H9 (cell line): Measurements from ENCODE around the gene KLHL3. TPM values are rescaled to one million over a fixed set of nuclear protein-coding genes. Genes with fewer than 3 reads are reported as not detected.

Source experiments
- DNase-seq: peaks from one replicate; pipeline ENCODE4 v3.0.0-alpha.2; 2017
- H2AFZ ChIP-seq: one replicate; pipeline ENCODE4 v1.6.1; 2013; ENCODE audit warnings: mild to moderate bottlenecking, low read length, control low read depth, moderate library complexity
- H2AK5ac ChIP-seq: 2 replicates; pipeline ENCODE4 v1.6.1; 2013; ENCODE audit warnings: low read length, control low read depth, mixed read lengths; ENCODE audit not compliant: insufficient read length
- H2BK120ac ChIP-seq: one replicate; pipeline ENCODE4 v1.6.1; 2013; ENCODE audit warnings: low read depth, mild to moderate bottlenecking, low read length, control low read depth, inconsistent platforms; ENCODE audit not compliant: poor library complexity, severe bottlenecking
- H2BK12ac ChIP-seq: 2 replicates; pipeline ENCODE4 v1.6.1; 2013; ENCODE audit warnings: low read length, control low read depth, mixed read lengths, low read depth; ENCODE audit not compliant: insufficient read length
- H2BK15ac ChIP-seq: 2 replicates; pipeline ENCODE4 v1.6.1; 2013; ENCODE audit warnings: low read depth, low read length, control low read depth
- H2BK20ac ChIP-seq: one replicate; pipeline ENCODE4 v1.6.1; 2013; ENCODE audit warnings: low read depth, mild to moderate bottlenecking, low read length, control low read depth, inconsistent platforms; ENCODE audit not compliant: poor library complexity, severe bottlenecking
- H2BK5ac ChIP-seq: 2 replicates; pipeline ENCODE4 v1.6.1; 2013; ENCODE audit warnings: low read length, control low read depth, mixed read lengths; ENCODE audit not compliant: insufficient read length
- H3K14ac ChIP-seq: 2 replicates; pipeline ENCODE4 v1.6.1; 2013; ENCODE audit warnings: low read length, control low read depth; ENCODE audit not compliant: insufficient read depth
- H3K18ac ChIP-seq: 2 replicates; pipeline ENCODE4 v1.6.1; 2013; ENCODE audit warnings: low read depth, mild to moderate bottlenecking, mixed read lengths, low read length, control low read depth; ENCODE audit not compliant: insufficient read length
- H3K23ac ChIP-seq: 2 replicates; pipeline ENCODE4 v1.6.1; 2013; ENCODE audit warnings: low read length, control low read depth, mixed read lengths, low read depth; ENCODE audit not compliant: insufficient read length
- H3K23me2 ChIP-seq: 2 replicates; pipeline ENCODE4 v1.6.1; 2013; ENCODE audit warnings: low read depth, mild to moderate bottlenecking, mixed read lengths, low read length, control low read depth; ENCODE audit not compliant: insufficient read length, poor library complexity, severe bottlenecking
- H3K27ac ChIP-seq: 2 replicates; pipeline ENCODE4 v1.5.1; 2013; ENCODE audit warnings: low read length, control low read depth, mixed read lengths, low read depth; ENCODE audit not compliant: insufficient read length
- H3K27me3 ChIP-seq: 2 replicates; pipeline ENCODE4 v1.6.1; 2013; ENCODE audit warnings: low read length, control low read depth, inconsistent platforms; ENCODE audit not compliant: insufficient read depth
- H3K4ac ChIP-seq: 2 replicates; pipeline ENCODE4 v1.6.1; 2013; ENCODE audit warnings: low read depth, mild to moderate bottlenecking, control low read depth, inconsistent platforms, low read length, moderate library complexity
- H3K4me1 ChIP-seq: 2 replicates; pipeline ENCODE4 v1.6.1; 2013; ENCODE audit warnings: low read length, control low read depth, inconsistent platforms; ENCODE audit not compliant: insufficient read depth
- H3K4me2 ChIP-seq: 2 replicates; pipeline ENCODE4 v1.6.1; 2013; ENCODE audit warnings: low read length, control low read depth, mixed read lengths; ENCODE audit not compliant: insufficient read length, insufficient read depth
- H3K56ac ChIP-seq: 2 replicates; pipeline ENCODE4 v1.6.1; 2013; ENCODE audit warnings: low read depth, mild to moderate bottlenecking, mixed read lengths, low read length, control low read depth; ENCODE audit not compliant: insufficient read length
- H3K79me1 ChIP-seq: 2 replicates; pipeline ENCODE4 v1.6.1; 2013; ENCODE audit warnings: low read depth, mild to moderate bottlenecking, moderate library complexity, low read length, control low read depth, inconsistent platforms; ENCODE audit not compliant: insufficient read depth, poor library complexity, severe bottlenecking
- H3K79me2 ChIP-seq: 2 replicates; pipeline ENCODE4 v1.6.1; 2013; ENCODE audit warnings: low read length, control low read depth, inconsistent platforms; ENCODE audit not compliant: insufficient read depth
- H3K9ac ChIP-seq: 2 replicates; pipeline ENCODE4 v1.6.1; 2013; ENCODE audit warnings: low read length, control low read depth, mixed read lengths; ENCODE audit not compliant: insufficient read length; ENCODE audit errors: extremely low read depth
- H3K9me3 ChIP-seq: one replicate; pipeline ENCODE4 v1.6.1; 2013; ENCODE audit warnings: low read depth, low read length, inconsistent platforms; ENCODE audit not compliant: control insufficient read depth
- H3T11ph ChIP-seq: one replicate; pipeline ENCODE4 v1.6.1; 2013; ENCODE audit warnings: mild to moderate bottlenecking, low read length, control low read depth, inconsistent platforms
- H4K20me1 ChIP-seq: one replicate; pipeline ENCODE4 v1.6.1; 2013; ENCODE audit not compliant: control insufficient read depth, insufficient read length, insufficient read depth
- H4K5ac ChIP-seq: 2 replicates; pipeline ENCODE4 v1.6.1; 2013; ENCODE audit warnings: low read depth, mild to moderate bottlenecking, mixed read lengths, low read length, control low read depth; ENCODE audit not compliant: insufficient read length
- H4K8ac ChIP-seq: replicated peaks from 2 replicates; pipeline ENCODE4 v1.6.1; 2013; ENCODE audit warnings: low read length, control low read depth, mixed read lengths, low read depth; ENCODE audit not compliant: insufficient read length
- H4K91ac ChIP-seq: 2 replicates; pipeline ENCODE4 v1.6.1; 2013; ENCODE audit warnings: low read depth, mild to moderate bottlenecking, moderate library complexity, mixed read lengths, low read length, control low read depth; ENCODE audit not compliant: insufficient read length
- H3K27ac Mint-ChIP-seq, 3 experiments: 2 replicates in 2 of 3; 3 replicates in 1 of 3; pipeline ENCODE4 v1.8.0; 2020 to 2021; ENCODE audit warnings: mixed read lengths in 3 of 3, mild to moderate bottlenecking in 1 of 3, moderate library complexity in 1 of 3
- H3K27me3 Mint-ChIP-seq: 2 replicates; pipeline ENCODE4 v1.8.0; 2021; ENCODE audit warnings: low read depth, mild to moderate bottlenecking, moderate library complexity, mixed read lengths
- H3K36me3 Mint-ChIP-seq, 3 experiments: 2 replicates in 2 of 3; 3 replicates in 1 of 3; pipeline ENCODE4 v1.8.0; 2020 to 2021; ENCODE audit warnings: low read depth in 3 of 3, mixed read lengths in 3 of 3; ENCODE audit not compliant: insufficient read depth in 1 of 3
- H3K4me1 Mint-ChIP-seq, 2 experiments: 2 replicates each; pipeline ENCODE4 v1.8.0; 2020; ENCODE audit warnings: mixed read lengths in 2 of 2
- H3K4me3 Mint-ChIP-seq, 2 experiments: 2 replicates in 1 of 2; 3 replicates in 1 of 2; pipeline ENCODE4 v1.8.0; 2020 to 2021; ENCODE audit warnings: mild to moderate bottlenecking in 2 of 2, mixed read lengths in 2 of 2, moderate library complexity in 1 of 2
- H3K9me3 Mint-ChIP-seq, 2 experiments: 2 replicates in 1 of 2; 3 replicates in 1 of 2; pipeline ENCODE4 v1.8.0; 2020; ENCODE audit warnings: mild to moderate bottlenecking in 2 of 2, mixed read lengths in 2 of 2, moderate library complexity in 1 of 2
- total RNA-seq: library from RNA; stranded (reverse); gene quantifications from 2 replicates; pipeline ENCODE4 v1.2.1, GENCODE V29; 2021
- TF ChIP-seq, protein P1 (sequence below): fragments of 200-600 bp; sonication (generic); conservative IDR thresholded peaks from 3 replicates; pipeline ENCODE4 v1.8.0; 2021; ENCODE audit warnings: antibody characterized with exemption, mild to moderate bottlenecking

Gene KLHL3
- total RNA-seq, 1 experiment from 2014 or later, result 12.8 TPM

DNA sequence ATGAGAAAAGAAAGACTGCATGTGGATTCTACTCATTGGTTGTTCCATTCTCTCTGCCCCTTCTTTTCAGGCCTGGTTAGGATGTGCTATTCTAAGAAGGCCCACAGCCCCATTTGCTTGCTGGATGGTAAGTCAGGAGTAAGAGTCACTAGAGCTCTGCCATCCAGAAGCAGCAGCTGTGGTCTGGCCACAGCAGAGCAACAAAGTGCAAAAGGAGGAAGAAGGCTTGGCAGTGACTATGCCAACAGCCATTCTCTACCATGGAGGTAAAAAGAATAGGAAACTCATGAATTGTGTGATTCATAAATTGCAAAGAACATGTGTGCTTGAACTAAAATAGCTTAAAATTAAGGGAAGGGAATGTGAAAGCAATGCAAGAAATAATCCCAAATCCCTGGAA is 20.9 kb downstream of the KLHL3 start:
- Mint-ChIP-seq H3K4me3 (no peak overlapping the region), H3K36me3 (peaks cover 24 to 33% (median 31%) of the 10 kb centered on the region in 3 experiments), H3K4me1 (no peaks in the 10 kb centered on the region), H3K27me3 (no peaks in the 10 kb centered on the region), H3K9me3 (peaks cover 14 to 16% of the 10 kb centered on the region in 2 experiments), H3K27ac (no peak overlapping the region)
- Histone ChIP-seq H4K5ac (no peak overlapping the region), H2AFZ (no peak overlapping the region), H2BK5ac (no peak overlapping the region), H3K4me1 (no peaks in the 10 kb centered on the region), H3K79me1 (peaks cover 2% of the 10 kb centered on the region), H3K56ac (no peak overlapping the region), H2BK20ac (no peak overlapping the region), H3K18ac (no peak overlapping the region), H3K9ac (no peak overlapping the region), H3K27me3 (no peaks in the 10 kb centered on the region), H3K23me2 (no peaks in the 10 kb centered on the region), H4K20me1 (no peaks in the 10 kb centered on the region), H2BK120ac (no peak overlapping the region), H3K9me3 (no peaks in the 10 kb centered on the region), H3K4me2 (no peak overlapping the region), H2BK15ac (no peak overlapping the region), H3K14ac (no peak overlapping the region), H3K79me2 (no peaks in the 10 kb centered on the region), H4K91ac (no peak overlapping the region), H3T11ph (no peak overlapping the region), H3K4ac (no peak overlapping the region), H3K27ac (no peak overlapping the region), H2AK5ac (no peak overlapping the region), H3K23ac (no peak overlapping the region), H2BK12ac (no peak overlapping the region), H4K8ac (no peak overlapping the region)
- TF ChIP-seq, protein P1, sequence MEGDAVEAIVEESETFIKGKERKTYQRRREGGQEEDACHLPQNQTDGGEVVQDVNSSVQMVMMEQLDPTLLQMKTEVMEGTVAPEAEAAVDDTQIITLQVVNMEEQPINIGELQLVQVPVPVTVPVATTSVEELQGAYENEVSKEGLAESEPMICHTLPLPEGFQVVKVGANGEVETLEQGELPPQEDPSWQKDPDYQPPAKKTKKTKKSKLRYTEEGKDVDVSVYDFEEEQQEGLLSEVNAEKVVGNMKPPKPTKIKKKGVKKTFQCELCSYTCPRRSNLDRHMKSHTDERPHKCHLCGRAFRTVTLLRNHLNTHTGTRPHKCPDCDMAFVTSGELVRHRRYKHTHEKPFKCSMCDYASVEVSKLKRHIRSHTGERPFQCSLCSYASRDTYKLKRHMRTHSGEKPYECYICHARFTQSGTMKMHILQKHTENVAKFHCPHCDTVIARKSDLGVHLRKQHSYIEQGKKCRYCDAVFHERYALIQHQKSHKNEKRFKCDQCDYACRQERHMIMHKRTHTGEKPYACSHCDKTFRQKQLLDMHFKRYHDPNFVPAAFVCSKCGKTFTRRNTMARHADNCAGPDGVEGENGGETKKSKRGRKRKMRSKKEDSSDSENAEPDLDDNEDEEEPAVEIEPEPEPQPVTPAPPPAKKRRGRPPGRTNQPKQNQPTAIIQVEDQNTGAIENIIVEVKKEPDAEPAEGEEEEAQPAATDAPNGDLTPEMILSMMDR, result no peak
- DNase-seq, result no peak
